Superior temporal gyrus (tissue), 1 donor: ENCODE measurements around the gene AKAP8L.
"Not testable (repeated sequence)": the region's sequence is repeated elsewhere in the genome, so short reads cannot be mapped to it uniquely, and the experiment has no call there.

Experiments
- DNase-seq: peaks from one replicate; pipeline ENCODE4 v3.0.0-alpha.2; 2016; ENCODE audit errors: extremely low spot score

AKAP8L gene

DNA sequence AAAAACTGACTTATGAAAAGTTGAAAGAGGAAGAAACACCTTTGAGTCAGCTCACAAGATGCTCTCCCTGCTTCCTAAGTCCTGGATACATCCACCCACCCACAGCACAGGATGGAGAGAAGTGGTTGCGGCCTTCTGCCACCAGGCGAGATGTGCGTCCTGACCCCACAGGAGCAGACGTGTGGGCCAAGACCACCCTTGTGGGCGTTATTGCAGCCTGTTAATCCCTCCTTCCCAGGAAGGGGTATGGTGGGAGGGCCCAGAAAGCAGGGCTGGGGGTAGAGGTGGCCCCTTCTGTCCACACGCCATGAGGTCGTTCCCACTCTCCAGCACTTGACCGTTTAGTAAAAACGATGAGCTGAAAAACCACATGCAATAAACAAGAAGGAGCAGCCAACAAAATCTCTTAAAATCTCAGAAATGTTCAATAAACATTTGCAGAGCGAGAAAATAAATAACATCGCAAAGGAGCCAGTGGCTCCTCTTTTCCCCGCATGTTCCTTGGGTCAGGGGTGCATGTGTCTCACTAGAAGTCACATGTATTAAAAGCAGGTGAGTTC, 2.4 kb upstream of the AKAP8L start:
- DNase-seq: no peak

DNA sequence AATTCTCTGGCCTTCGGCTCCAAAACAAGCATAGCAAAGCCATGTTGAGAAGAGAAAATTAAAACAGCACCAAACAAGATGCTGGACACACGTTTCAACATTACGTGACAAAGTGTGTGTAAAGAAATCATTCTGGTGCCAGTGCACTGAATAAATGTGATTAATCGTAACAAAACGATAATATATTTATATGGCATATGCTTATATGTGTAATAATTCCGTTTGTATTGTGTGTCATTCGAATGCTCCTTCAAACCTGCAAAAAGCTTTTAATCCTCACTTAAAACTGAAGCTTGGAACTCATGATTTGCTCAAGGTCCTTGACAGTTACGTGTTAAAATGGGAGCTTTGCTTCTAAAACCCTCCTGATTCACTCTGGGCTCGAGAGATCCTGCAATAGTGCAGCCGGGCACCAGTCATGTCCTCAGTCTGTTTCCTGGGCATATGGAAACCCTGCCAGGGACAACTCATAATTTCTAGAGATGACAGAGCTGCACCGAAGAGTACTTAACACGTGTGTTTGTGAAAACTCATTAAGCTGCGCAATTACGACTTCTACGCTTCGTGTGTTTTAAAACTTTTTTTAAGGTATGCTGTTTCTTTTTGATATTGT, 731 bp upstream of the AKAP8L start:
- DNase-seq: no peak

DNA sequence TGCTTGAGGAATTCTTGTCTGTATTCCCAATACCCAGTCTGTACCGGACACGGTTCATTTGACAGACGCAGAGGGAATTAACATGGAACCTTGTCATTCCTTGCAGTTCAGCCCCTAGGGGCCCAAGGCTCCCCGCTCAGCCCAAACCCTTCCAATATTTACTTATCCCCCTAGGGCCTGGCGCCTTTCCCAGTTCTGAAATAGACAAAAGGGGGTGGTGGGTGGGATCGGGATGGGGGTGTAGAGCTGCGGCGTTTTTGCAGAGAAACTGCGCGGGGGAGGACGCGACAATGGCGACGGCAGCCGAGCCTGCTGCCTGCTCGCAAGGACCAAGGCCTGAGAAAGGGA, 583 bp downstream of the AKAP8L start:
- no peak for DNase-seq

DNA sequence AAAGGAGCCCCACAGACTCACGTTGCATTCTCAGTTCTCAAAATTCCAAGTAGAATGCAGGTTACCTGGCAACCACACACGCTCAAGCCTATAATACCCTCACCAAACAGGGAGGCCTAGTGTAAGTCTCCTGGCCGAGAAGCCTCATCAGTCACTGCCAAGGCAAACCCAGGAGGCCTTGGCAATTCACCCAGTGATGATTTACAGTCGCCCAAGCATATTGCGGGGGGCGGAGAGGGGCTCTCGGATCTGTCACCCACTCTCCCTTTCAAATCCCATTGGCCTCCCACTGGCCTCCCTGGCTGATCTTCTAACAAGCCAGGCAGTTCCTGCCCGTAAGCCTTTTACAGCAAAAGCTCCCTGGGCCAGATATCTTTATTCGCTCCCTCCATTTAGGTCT, 1.1 kb downstream of the AKAP8L start:
- no peak for DNase-seq

DNA sequence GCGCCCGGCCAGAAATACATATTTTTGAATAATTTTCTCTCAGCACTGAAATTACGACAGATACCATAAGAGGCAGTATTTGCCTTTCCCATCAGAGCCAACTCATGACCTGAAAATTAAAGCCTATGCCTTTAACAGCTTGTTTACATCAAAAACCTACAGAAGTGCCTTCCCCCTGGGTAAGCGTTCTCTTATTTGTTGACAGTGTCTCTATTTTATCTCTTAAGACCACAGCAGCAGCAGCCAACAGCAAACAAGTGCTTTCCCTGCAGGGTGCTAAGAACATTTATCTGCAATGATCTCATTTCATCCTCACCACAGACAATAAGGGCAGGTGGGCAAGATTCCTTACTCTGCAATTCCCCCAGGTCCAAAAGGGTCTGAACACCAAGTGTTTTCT, 6.0 kb downstream of the AKAP8L start:
- peak; percentile 24 for DNase-seq

DNA sequence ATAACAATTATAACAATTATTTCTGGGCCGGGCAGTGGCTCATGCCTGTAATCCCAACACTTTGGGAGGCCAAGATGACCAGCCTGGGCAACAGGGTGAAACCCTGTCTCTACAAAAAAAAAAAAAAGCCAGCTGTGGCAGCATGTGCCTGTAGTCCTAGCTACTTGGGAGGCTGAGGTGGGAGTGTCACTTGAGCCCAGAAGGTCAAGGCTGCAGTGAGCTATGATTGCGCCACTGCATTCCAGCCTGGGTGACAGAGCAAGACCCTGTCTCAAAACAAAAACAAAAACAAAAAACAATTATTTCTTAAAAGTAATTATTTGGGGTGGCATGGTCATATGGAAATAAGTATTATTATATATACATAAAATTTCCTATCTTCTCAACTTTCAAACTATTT, 7.4 kb downstream of the AKAP8L start:
- not testable (repeated sequence) for DNase-seq

DNA sequence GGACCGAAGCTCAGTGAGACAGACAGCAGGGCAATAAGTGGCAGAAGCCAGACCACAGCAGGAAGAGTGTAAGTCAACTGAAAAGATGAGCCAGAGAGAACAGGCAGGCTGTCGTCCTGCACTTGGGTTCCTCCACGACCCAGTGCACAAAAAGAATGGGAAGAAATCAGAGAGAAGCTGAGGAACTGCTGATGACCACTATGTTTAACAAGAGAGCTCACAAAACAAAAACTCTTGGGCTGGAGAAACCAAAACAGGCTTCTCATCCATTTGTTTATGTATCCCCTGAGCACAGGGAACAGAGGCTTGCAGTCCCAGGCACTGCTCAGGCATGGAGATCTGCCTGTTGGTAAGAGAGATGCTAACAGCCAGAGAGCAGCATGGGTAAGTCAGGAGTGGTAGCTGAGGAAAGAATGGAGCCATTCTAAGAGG, 14.0 kb downstream of the AKAP8L start:
- peak; percentile 55 for DNase-seq

DNA sequence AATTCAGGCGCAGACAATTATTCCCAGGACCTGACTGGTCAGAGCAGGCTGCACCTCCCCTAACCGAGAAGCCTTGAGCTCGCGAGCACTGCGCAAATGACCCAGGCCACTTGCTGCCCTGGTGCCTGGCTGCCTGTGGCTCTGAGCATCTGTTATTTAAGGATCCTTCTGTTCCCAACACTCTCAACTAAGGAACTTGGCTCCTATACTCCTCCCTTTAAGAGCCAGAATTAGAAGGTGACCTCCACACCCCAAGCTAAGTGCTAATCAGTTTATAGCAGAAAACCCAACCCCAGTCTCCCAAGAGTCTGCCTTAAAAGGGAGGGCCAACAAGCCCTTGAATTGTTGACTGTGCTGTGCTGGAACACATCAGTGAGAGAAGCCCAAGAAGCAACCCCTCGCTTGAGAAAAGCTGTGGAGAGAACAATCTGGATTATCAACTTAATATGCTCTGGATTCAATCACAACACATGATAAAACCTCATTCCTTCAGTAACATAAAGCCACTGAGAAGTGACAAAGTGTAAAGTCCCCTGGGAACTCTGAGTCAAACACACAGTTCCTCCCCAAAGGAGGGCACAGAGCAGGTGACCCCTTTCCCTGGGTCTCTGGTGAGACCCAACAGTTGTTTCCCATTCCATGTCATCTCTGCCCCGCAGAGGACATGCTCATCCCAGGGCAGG, 14.6 kb downstream of the AKAP8L start:
- DNase-seq: peak; percentile 22

DNA sequence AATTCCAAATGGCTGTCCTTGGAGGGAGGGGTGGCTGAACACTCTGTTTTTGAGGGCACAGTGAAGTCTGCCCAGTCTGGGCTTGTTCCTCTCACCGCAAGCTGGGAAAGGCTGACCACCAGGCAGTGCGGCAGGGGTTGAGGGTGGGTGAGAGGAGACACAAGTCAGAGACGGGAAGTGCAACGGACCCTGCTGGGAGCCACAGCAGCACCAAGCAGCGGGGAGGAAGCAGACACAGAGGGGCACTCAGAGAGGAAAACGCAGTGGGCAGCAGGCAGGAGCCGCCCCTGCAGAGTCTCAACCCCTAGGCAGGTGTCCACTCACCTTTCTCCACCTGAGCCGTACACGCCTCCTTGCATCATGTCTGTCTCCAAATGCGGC, 15.6 kb downstream of the AKAP8L start:
- no peak for DNase-seq

DNA sequence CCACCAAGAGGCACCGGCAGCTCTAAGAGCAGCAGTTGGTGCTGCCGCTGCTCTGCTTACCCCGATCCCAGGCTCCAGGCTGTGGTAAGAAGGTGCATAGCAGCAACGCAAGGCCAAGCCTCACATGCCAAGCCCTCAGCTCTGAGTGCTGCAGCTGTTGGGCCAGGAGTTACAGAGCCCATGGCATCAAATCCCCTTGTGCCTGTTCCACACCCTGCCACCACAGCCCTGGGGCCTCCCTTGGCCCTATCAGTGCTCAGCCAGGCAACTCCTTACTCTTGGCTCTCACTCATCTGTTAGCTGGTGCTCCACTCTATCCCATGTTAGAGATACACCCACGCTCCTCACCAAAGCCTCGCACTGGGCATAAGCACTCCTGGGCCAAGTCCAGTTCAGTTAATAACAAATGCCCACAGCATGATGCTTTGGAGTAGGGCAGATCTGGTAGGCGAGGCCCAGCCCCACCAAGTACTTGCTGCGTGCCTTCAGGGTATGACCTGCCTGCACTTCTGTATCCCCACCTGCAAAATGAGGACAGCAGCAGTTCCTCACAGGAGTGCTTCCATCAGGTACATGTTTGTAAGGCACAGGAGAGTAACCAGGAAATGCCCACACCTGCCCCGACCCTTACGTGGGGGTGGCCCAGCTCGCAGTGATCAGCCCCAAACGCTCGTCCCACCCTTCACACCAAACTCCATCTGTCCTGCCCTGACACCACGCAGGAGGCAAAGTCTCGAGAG, 16.2 kb downstream of the AKAP8L start:
- DNase-seq: no peak

DNA sequence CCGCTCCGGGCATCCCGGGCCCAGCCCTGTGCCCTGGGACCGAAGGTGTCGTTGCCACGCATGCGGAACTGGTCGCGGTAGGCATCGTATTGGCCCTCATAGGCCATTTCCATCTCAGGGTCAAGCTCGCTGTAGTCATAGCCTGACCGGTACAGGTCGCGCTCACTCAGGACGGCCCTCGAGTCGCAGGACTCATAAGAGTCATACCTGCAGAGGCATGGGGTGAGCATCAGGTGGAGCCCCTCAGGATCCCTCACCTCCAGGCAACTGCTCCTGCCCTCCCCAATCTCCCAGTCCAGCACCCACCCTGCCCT, 17.4 kb downstream of the AKAP8L start:
- no peak for DNase-seq

DNA sequence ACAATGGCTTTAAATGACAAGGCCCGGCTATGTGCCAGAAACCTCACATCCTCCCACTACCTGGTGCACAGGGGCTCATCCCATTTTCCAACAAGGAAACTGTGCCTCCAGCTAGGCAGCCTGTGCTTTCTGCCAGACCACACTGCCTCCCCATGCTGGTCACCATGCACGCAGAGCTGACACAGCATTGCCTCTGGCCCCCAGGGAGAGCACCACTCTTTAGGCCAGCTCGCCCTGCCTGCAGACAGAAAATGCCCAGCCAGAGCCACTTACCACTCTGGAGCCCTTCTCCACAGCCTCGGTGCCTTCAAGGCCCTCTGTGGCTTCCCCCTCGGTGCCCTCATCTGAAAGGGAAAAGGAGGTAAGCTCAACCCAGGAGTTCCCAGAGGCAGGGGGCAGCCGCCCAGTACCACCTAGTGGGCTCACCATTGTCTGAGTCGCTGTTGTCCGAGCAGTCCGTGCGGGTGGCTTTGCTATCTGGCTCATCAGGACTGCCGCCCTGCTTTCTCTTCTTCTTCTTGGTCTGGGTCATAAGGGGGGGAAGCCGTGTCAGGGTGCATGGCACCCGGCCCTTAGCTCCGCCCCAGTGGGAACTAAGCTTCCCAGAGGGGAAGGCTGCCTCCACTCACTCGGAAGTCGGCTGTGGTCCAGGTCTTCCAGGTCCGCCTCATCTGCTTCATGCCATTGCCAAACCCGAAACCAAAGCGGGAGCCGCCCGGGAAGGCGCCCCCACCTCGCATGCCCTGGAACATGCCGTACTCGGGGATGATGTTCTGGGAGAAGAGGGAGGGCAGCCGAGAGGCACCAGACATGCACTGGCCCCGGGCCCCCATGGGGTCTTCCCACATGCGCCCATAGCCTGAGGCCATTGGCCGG, 18.0 kb downstream of the AKAP8L start:
- no peak for DNase-seq

DNA sequence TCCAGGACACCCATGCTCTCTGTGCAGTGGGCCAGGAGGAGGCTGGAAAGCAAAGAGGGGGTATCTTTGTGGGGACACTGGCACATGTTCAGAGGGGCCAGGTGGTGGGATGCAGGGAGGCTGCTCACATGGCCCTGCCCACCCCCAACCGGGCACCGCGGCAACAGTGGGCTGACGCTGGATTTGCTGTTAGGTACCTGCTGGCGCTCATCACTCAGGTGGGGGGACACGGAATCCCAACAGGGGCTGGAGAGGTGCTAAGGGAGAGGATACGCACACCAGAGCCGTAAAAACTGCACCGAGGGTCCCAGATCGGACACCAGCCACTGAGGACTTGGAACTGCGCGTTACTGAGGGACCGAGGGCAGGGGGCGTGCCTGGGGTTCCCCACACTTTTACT, 19.2 kb downstream of the AKAP8L start:
- no peak for DNase-seq

DNA sequence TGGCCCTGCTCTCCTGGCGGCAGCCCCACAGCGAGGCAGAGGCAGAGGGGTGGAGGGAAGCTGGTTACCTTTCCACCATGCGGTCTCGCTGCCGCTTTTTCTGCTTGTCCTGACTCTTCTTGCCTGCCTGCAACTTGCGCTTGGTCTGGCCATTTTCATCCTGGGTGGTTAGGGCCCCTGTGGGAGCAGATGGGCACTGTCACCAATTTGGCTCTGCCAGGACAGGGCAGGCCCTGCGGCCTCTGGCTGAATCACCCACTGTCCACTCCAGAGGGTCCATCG, 19.6 kb downstream of the AKAP8L start:
- DNase-seq: no peak

DNA sequence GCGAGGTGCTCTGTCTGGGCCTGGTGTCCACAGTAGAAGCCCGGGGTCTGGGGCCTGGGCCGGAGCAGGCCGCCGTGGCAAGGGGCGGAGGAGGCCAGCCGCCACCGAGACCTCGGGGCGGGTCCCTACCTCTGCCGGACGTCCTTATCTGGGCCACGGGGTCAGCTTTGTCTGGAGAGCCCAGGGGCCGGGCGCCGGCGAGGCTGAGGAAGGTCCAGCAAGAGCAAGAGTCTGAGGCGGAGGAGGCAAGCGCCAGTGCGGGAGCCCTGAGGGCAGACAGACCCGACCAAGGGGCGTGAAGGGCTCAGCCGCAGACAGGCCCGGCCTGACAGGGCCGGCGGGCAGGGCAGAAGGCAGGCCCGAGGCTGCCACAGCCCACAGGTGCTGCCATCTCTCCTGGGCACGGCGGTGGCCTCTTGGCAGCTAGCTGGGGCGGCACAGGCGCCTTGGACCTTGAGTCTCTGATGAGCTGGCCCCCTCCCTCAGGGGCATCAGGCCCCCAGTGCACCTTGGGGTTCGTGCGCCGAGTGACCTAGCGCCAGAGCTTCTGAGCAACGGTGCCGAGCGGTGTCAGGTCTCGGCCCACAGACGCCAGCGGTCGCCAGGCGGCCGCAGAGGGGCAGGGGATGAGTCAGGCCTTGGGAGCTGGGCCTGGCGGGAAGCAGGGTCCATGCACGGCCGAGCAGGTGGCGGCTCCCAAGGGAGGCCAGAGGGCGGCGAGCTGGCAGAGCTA, 20.1 kb downstream of the AKAP8L start:
- no peak for DNase-seq

DNA sequence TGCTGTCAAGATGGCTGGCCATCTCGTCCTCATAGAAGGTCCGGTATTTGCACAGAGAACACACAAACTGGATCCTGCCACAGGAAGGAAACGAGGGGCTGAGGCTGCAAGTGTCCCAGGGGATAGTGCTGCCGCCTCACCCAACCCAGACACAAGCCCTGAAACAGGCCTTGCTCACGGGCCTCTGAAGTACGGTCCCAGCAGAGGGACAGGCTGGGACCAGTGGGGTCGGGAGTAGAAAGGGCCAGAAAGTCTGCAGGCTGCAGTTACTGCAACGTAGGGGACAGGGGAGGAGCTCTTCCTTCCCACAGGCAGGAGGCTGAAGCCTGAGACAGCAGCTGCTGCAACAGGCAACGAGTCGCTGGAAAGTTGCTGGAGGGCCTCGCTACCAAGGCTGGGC, 21.0 kb downstream of the AKAP8L start:
- no peak for DNase-seq

DNA sequence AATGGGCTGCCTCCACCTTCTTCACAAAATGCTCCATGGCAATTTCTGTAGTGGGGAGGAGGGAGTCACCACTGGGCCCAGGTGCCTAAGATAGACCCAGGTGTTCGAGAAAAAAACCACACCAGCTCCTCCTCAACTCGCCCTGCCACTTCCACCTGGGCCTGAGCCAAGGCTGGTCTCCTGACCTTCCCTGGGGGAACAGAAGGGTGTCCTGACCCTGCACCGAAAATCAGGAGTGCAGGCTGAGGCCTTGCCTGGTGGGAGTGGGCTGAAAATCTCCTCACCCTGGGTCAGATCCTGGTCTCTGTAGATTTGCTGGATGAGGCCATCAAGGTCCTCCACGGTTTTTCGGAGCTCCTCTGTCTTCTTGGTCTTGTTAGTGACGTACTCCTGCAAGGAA, 21.6 kb downstream of the AKAP8L start:
- no peak for DNase-seq

DNA sequence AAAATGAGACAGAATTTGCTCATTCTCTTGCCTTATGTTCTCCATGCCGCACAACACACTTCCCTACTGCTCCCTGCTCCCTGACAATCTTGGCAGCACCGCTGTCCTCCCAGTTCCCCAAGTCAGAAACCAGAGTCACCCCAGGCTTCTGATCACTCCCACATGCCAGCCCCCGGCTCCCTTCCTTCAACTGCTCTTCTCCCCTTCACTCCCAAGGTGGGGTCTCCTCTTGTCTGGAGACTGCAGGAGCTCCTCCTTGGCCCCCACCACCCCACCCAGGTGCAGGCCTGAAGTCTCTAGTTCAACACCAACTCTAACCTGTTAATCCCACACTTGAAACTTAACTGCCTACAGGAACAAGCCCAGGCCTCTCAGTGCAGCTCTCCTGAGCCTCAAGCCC, 22.4 kb downstream of the AKAP8L start:
- no peak for DNase-seq

DNA sequence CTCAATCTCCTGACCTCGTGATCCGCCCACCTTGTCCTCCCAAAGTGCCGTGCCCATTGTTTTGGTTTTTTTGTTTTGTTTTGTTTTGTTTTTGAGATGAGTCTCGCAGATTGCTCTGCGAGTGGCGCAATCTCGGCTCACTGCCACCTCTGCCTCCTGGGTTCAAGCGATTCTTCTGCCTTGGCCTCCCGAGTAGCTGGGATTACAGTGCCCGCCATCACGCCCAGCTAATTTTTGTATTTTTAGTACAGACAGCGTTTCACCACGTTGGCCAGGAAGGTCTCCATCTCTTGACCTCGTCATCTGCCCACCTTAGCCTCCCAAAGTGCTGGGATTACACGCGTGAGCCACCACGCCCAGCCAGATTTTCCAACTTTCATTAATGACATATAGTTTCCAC, 23.5 kb downstream of the AKAP8L start:
- not testable (repeated sequence) for DNase-seq

DNA sequence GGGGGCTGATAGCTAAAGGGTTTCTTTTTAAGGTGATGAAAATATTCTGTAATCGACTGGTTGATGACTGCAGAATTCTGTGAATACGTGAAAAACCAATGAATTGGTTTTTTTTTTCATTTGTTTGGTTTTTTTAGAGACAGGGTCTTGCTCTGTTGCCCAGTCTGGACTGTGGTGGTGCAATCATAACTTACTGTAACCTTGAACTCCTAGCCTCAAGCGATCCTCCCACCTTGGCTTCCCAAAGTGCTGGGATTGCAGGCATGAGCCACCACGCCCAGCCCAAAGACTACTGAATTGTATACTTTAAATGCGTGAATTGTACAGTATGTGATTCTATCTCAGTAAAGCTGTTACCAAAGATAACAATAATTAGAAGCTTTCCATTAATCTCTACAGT, 24.4 kb downstream of the AKAP8L start:
- no peak for DNase-seq

DNA sequence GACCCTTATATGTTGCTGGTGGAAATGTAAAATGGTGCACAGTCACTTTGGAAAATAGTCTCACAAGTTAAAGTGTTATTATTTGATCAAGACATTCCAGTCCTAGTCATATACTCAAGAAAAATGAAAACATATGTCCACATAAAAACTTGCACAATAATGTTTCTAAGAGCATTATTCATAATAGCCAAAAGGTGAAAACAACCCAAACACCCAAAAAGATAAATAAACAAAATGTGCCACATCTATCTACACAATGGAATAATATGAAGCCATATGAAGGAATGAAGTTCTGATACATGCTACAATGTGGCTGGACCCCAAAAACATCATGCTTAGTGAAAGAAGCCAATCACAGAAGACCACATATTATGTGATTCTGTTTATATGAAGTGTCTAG, 24.8 kb downstream of the AKAP8L start:
- no peak for DNase-seq

DNA sequence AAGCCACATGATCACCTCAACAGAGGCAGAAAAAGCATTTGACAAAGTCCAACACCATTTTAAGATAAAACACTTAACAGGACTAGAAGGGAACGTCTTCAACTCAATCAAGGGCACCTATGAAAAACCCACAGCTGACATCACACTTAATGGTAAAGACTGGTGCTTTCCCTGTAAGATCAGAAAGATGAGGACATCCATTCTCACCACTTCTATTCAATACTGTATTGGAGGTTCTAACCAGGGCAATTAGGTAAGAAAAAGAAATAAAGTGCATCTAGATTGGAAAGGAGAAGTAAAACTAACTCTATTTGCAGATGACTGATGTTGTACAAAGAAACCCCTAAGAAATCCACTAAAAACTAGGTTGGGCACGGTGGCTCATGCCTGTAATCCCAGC, 28.0 kb downstream of the AKAP8L start:
- no peak for DNase-seq
